Left renal cortex interstitium (tissue), 4 donors: Measurements from ENCODE around the gene DCUN1D3. TPM values are rescaled to one million over a fixed set of nuclear protein-coding genes. Genes with fewer than 3 reads are reported as not detected.

Source experiments
- DNase-seq, 4 donors: peaks; one replicate each; pipeline ENCODE4 v3.0.0-alpha.2; 2013; ENCODE audit warnings: low read depth in 4 of 4, low spot score in 2 of 4, missing footprints in 1 of 4
- polyA plus RNA-seq, 4 donors: library from polyadenylated mRNA; unstranded; fragments of 120-200 nt; gene quantifications; one replicate each; pipeline ENCODE4 v1.2.1, GENCODE V29; 2013; ENCODE audit not compliant: insufficient read length in 4 of 4

Gene DCUN1D3
- polyA plus RNA-seq, 4 donors, result 7.5 to 11.7 (median 10.0) TPM

GRCh38 chr16:20894388-20894787 lies 5.8 kb downstream of the DCUN1D3 start:
- no peak for DNase-seq

GRCh38 chr16:20889625-20890275 lies 10.4 kb downstream of the DCUN1D3 start:
- DNase-seq, result no peak

- no peak for DNase-seq
These were observed 13.0 kb downstream of the DCUN1D3 start for GRCh38 chr16:20887207-20887606.

- DNase-seq, result no peak
These were observed 13.8 kb downstream of the DCUN1D3 start for GRCh38 chr16:20886320-20886719.

GRCh38 chr16:20884240-20884556 lies 16.0 kb downstream of the DCUN1D3 start:
- no peak for DNase-seq

- no peak for DNase-seq
These were observed 16.5 kb downstream of the DCUN1D3 start for GRCh38 chr16:20883554-20884239.

- DNase-seq, result no peak
These were observed 18.7 kb downstream of the DCUN1D3 start for GRCh38 chr16:20881503-20881878.

- no peak for DNase-seq
These were observed 19.2 kb downstream of the DCUN1D3 start for GRCh38 chr16:20880867-20881502.

- no peak for DNase-seq
These were observed 20.8 kb downstream of the DCUN1D3 start for GRCh38 chr16:20879175-20880040.

GRCh38 chr16:20878682-20879147 lies 21.4 kb downstream of the DCUN1D3 start:
- DNase-seq, result peak in 1 of 4 donors; percentile 32

GRCh38 chr16:20875355-20875650 lies 24.9 kb downstream of the DCUN1D3 start:
- DNase-seq, result no peak

GRCh38 chr16:20874088-20874581 lies 26.0 kb downstream of the DCUN1D3 start:
- no peak for DNase-seq

- no peak for DNase-seq
These were observed 26.8 kb downstream of the DCUN1D3 start for GRCh38 chr16:20873331-20873730.

- DNase-seq, result no peak
These were observed 28.0 kb downstream of the DCUN1D3 start for GRCh38 chr16:20871941-20872815.

GRCh38 chr16:20871258-20871657 lies 28.9 kb downstream of the DCUN1D3 start:
- no peak for DNase-seq

GRCh38 chr16:20870122-20870820 lies 29.9 kb downstream of the DCUN1D3 start:
- DNase-seq, result no peak

GRCh38 chr16:20868890-20869289 lies 31.3 kb downstream of the DCUN1D3 start:
- DNase-seq, result no peak

- DNase-seq, result no peak
These were observed 32.6 kb downstream of the DCUN1D3 start for GRCh38 chr16:20867585-20867984.

- no peak for DNase-seq
These were observed 33.4 kb downstream of the DCUN1D3 start for GRCh38 chr16:20866801-20867200.
